DOHH2 (cell line): ENCODE data around the gene CTCF.

Source experiments
- EZH2phosphoT487 ChIP-seq: fragments of 200-600 bp; sonication (generic); IDR thresholded peaks from 2 replicates; pipeline ENCODE4 v1.6.1; 2017; ENCODE audit warnings: borderline replicate concordance, mild to moderate bottlenecking, antibody characterized with exemption, low read length, moderate library complexity, mixed read lengths
- TF ChIP-seq, protein P1 (sequence below): fragments of 200-600 bp; sonication (generic); IDR thresholded peaks from one replicate; pipeline ENCODE4 v1.5.1; 2014; ENCODE audit warnings: antibody characterized with exemption, mild to moderate bottlenecking, low read depth, low read length; ENCODE audit not compliant: poor library complexity, severe bottlenecking

DNA sequence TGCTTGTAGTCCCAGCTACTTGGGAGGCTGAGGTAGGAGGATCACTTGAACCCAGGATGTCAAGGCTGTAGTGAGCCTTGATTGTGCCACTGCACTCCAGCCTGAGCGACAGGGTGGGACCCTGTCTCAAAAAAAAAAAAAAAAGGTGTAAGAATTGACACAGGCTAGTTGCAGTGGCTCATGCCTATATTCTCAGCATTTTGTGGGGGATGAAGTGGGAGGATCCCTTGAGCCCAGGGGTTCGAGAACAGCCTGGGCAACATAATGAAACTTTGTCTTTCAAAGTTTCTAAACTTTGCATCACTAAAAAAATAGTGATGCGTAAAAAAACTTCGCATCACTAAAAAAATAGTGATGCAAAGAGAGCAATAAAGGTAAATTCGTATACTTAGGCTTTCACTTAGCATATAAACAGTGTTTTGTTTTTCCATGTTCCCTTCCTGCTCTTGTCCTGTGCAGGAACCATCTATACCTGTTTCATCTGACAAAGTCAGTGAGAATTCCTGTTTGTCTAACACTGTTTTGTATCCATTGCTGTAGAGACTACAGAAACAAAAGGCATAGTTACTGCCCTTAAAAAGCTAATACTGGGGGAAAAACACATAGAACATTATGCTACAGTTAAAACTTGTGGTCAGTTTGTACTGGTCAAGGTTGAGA lies 32.1 kb downstream of the CTCF start:
- TF ChIP-seq, protein P1, sequence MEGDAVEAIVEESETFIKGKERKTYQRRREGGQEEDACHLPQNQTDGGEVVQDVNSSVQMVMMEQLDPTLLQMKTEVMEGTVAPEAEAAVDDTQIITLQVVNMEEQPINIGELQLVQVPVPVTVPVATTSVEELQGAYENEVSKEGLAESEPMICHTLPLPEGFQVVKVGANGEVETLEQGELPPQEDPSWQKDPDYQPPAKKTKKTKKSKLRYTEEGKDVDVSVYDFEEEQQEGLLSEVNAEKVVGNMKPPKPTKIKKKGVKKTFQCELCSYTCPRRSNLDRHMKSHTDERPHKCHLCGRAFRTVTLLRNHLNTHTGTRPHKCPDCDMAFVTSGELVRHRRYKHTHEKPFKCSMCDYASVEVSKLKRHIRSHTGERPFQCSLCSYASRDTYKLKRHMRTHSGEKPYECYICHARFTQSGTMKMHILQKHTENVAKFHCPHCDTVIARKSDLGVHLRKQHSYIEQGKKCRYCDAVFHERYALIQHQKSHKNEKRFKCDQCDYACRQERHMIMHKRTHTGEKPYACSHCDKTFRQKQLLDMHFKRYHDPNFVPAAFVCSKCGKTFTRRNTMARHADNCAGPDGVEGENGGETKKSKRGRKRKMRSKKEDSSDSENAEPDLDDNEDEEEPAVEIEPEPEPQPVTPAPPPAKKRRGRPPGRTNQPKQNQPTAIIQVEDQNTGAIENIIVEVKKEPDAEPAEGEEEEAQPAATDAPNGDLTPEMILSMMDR, result no peak
- no peak for TF ChIP-seq EZH2phosphoT487
